ENCODE data around the gene C17orf113.

Gene C17orf113

GRCh38 chr17:42079541-42079940 lies 29.1 kb upstream of the C17orf113 start:
- no peak overlapping the region for H3K4me3 ChIP-seq (ENCODE audit: low read depth, low read length)
- no peak for DNase-seq (ENCODE audit: low read depth)
- TF ChIP-seq CTCF (IDR thresholded peaks at IDR 0.05; ENCODE audit: low read depth, low read length, missing control alignments) = no peak
- in situ Hi-C loops (cut with HindIII; ENCODE audit: low sequenced_read_pairs) = no loop called here

DNA sequence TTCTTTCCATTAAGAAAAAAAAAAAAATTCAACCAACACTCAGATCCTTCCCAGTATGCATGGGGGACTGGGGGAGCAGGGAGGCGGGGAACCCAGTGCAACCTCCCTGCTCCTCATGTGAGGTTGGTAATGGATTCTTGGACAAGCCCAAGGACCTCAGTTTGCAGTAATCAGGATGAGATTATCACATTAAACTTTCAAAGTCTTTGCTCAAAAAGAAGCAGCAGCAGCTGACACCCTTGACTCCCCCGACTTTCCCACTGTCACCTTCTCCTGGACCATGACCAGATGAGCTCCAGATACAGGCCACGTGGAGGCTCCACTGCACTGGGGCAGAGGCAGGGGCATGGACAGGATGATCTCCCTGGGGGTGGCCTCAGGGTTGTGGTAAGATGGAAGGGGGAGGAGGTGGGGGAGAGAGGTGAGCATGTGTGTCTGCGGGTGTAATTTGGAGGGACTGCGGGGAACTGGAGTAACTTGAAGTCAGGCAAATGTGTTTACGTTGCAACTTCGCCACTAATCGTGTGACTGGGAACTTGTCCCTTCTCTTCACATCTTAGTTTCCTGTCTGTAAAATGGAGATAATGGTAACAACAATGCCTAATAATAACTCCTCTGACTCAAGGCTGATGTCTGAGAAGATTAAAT lies 28.1 kb upstream of the C17orf113 start:
- in situ Hi-C loops (cut with HindIII; ENCODE audit: low sequenced_read_pairs) = no loop called here
- no peak for TF ChIP-seq CTCF (IDR thresholded peaks at IDR 0.05; ENCODE audit: low read depth, low read length, missing control alignments)
- DNase-seq (ENCODE audit: low read depth) = no peak
- no peak overlapping the region for H3K4me3 ChIP-seq (ENCODE audit: low read depth, low read length)

DNA sequence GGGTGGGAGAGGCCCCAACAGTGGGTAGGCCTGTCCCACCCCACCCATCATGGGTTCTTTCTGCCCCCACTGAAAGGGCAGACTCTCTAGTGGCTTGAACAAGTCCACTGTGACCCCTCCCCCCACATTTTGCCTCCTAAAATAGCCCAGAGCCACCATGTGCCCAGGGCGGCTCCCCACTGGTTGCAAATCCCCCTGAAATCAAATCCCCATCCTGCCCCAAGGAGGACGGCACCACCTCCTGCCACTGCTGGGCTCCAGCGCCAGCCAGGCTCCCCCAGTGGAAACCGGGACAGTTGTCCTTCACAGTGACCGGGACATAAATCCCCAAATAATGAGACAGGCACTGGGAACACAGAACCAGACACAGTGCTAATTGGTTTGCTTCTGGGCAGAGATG lies 27.4 kb upstream of the C17orf113 start:
- TF ChIP-seq CTCF (IDR thresholded peaks at IDR 0.05; ENCODE audit: low read depth, low read length, missing control alignments) = no peak
- H3K4me3 ChIP-seq (ENCODE audit: low read depth, low read length) = no peak overlapping the region
- DNase-seq (ENCODE audit: low read depth) = no peak
- in situ Hi-C loops (cut with HindIII; ENCODE audit: low sequenced_read_pairs) = no loop called here

DNA sequence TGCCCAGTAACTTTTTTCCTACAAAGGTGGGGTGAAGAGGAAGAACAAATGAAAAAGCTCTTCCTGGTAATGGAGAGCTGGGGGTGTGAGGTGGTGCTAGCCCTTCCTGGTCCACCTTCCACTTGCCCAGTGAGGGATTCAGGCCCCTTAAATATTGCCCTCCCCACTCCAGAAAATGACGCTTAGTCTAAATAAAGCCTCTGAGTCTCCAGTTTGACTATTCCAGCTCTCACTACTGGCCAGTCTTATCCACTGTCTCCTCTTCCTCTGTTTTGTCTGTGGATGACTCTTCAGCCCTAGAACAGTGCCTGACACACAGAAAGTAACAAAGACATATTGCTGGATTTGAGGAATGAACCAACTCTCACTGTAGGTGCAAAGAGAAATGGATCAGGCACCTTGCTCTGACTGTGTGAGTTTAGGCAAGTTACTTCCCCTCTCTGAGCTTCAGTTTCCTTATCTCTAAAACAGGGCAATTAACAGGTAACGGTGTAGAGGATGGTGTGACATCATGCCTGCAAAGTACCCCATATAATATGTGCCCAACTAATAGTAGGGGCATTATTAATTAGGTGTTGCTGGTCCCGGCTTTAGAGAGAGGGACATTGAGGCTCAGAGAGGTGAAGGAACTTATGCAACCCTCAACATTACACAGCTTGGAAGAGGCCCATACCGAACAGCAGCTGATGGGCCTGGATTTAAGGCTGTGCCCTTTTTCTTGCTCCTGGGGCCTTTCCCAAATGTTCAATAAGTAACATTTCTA lies 26.6 kb upstream of the C17orf113 start:
- in situ Hi-C loops (cut with HindIII; ENCODE audit: low sequenced_read_pairs) = no loop called here
- no peak for DNase-seq (ENCODE audit: low read depth)
- TF ChIP-seq CTCF (IDR thresholded peaks at IDR 0.05; ENCODE audit: low read depth, low read length, missing control alignments) = no peak
- no peak overlapping the region for H3K4me3 ChIP-seq (ENCODE audit: low read depth, low read length)

DNA sequence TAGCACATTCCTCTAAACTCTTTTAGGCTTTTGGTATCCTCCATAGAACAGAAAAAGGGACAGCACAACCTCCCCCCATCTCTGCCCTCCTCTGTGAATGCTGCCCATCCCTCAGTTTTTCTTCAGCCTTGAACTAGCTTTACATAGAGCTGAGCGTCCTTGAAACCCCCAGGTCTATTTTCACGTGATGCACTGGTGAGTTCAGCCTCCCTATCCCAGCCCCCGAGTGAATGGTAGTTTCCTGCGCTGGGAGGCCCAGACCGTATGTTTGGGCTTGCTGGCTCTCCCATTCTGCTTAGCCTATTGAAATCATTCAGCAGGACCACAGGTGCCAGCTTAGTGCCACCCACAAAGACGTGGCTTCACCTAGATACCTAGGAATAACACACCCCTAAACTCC lies 25.4 kb upstream of the C17orf113 start:
- H3K4me3 ChIP-seq (ENCODE audit: low read depth, low read length) = no peak overlapping the region
- DNase-seq (ENCODE audit: low read depth) = no peak
- no peak for TF ChIP-seq CTCF (IDR thresholded peaks at IDR 0.05; ENCODE audit: low read depth, low read length, missing control alignments)
- in situ Hi-C loops (cut with HindIII; ENCODE audit: low sequenced_read_pairs) = no loop called here

DNA sequence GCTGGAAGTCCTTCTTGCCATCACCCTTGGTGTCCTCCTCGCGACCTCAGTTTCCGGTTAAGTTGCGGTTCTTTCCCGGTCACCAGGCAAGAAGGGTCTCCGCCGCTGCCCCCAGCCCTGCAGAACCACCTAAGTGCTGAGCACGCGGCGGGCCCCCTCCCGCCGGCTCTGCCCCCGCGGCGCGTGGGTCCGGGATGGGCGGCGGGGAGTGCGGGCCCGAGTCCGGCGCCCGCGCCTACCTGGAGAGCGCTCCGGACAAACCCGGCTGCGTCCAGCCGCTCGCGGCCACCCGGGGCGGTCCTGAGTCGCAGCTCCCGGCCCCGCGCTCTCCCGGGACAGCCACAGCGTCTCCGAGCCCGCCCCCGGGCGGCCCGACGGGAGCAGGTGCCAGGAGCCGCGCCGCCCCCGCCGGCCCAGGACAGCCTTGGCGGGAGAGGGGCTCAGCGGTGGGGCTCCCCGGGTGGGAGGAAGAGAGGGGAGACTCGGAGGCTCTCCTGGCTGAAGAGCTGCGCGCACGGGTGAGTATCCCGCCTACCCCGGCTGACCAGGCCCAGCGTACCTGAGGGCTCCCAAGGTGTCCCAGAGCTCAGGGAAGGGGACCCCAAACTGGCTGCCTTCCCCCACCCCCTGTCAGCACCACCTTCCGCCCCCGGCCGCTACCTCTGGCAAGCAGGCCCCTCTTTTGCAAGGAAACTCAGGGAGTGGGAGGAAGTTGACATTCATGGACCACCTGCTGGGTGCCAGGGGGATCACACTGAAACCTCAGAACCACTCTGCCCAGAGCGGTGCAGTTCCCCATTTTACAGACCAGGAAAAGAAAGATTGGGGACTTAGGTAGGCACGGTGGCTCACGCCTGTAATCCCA lies 22.2 kb upstream of the C17orf113 start:
- in situ Hi-C loops (cut with HindIII; ENCODE audit: low sequenced_read_pairs) = no loop called here

More for the DNA sequence above, 22.2 kb upstream of the C17orf113 start:
- H3K4me3 ChIP-seq (ENCODE audit: low read depth, low read length) = peak overlapping the region; percentile 10
- DNase-seq (ENCODE audit: low read depth) = no peak
- TF ChIP-seq CTCF (IDR thresholded peaks at IDR 0.05; ENCODE audit: low read depth, low read length, missing control alignments) = peak; percentile 8

Data from astrocyte of the cerebellum (primary cell).